Activated naive CD8-positive, alpha-beta T cell treated with anti-CD3 and anti-CD28 coated beads, Interleukin-2, amount 50 U/mL, for 16 hours (primary cell): ENCODE data around the gene ALG2.

Source experiments
- DNase-seq: peaks from one replicate; pipeline ENCODE4 v3.0.0-alpha.2; 2020; ENCODE audit warnings: low read depth, low spot score

The ALG2 gene

GRCh38 chr9:99172124-99173091, 49.3 kb downstream of the ALG2 start:
- no peak for DNase-seq

DNA sequence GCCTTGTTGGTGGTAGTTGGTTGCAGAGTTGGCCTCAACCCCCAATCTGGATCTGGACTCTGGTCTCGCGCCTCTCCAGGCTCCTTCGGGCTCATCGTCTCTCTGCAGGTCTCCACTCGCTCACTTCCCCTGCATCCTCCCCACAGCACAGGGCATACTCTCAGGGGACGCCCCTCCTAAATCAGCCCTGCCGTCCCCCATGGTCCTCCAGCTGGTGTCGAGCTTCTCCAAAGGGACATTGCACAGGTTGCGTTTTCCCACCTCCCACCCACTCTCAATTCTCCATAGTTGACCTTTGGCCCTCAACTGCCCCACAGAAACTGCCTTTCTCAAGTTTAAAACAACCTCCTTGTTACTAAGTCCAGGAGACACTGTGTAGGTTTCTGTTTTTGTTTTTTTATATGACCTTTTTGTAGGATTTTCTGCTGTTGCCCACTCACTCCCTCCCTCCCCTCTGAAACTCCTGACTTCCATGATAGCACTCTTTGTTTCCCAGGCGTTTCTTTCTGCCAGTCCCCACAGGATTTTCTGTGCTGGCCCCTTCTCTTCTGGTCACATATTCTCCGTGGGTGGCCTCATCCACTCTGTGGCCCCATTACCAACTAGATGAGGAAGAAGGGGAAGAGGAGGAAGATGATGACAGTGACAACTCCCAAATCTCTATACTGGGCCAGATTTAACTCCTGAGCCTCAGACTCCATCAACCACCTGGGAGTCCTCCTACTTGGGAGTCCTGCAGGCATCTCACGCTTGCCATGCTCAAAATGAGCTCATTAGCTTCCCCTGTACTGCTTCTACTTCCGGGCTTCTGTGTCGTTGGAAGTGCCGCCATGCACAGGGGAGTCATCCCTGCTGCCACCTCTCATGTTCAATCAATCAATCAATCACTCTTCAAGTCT, 50.3 kb downstream of the ALG2 start:
- no peak for DNase-seq

DNA sequence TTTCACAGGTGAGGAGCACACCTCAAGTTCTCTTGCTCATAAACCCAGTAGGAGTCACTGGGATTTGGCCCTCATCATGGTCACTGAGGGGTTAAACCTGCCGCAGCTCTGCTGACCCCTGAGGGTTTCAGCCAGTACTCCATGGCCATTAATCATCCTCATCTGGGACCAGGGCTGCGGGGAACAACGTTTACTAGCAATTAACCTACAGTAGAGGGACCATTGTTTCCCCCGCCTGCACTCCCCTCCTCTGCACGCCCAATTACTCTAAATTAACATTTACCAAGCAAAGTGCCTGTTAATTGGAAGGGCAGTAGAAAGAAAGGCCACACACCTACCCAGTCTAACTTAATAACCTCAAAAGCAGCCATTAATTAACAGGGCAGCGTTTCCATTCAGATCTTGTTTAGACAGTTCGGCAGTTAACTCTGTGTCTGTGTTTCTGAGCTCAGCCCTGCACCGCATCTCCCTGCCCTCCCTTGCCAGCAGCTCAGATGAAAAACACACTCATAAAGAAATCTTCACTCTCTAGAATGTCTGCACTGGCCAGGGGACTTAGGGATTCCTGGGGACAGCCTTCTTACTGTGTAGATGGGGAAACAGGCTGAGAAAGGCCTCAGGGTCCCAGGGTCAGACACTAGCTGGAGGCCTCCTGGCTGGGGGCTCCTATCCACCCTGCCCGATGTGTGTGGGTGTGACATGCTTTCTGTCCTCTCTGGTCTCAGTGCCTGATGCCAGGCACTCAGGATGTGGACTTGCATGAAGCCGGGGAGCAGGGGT, 51.6 kb downstream of the ALG2 start:
- no peak for DNase-seq

DNA sequence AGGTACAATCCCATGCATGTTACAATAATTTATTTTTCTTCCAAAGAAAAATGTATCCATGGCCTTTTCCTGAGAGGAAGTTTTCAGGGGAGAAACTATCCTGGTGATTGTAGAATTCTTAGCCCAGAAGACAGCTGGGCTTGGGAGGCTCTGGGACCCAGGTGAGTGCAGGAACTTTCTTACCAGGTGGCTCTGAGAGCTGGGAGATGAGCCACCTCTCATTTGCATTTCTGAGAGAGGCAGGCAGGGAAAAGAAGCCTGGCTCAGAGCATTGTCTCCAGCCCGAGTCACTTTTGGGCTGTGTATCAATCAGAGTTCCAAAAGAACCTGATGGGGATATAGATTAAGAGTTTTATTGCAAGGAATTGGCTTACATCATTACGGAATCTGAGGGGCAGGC, 52.7 kb downstream of the ALG2 start:
- DNase-seq: no peak

GRCh38 chr9:99167694-99168093, 54.0 kb downstream of the ALG2 start:
- DNase-seq: no peak

GRCh38 chr9:99167119-99167518, 54.6 kb downstream of the ALG2 start:
- DNase-seq: no peak
